Liver (tissue), 9 donors: ENCODE data around the gene OXCT1. TPM values are rescaled to one million over a fixed set of nuclear protein-coding genes. Genes with fewer than 3 reads are reported as not detected.

Source experiments
- DNase-seq: peaks from one replicate; pipeline ENCODE4 v3.0.0-alpha.2; 2017; ENCODE audit warnings: low spot score
- H3K27ac ChIP-seq, 2 donors: one replicate each; pipeline ENCODE4 v1.7.0; 2013; ENCODE audit warnings: inconsistent platforms in 2 of 2, low read length in 2 of 2, control low read depth in 1 of 2, low read depth in 1 of 2, mild to moderate bottlenecking in 1 of 2
- H3K27me3 ChIP-seq, 4 donors: one replicate each; pipeline versions ENCODE4 v1.6.1 to v1.7.0; 2013; ENCODE audit warnings: low read length in 3 of 4, inconsistent platforms in 1 of 4, mild to moderate bottlenecking in 1 of 4, moderate library complexity in 1 of 4; ENCODE audit not compliant: control insufficient read depth in 4 of 4, insufficient read depth in 4 of 4
- H3K36me3 ChIP-seq, 4 donors: one replicate each; pipeline versions ENCODE4 v1.6.1 to v1.7.0; 2013; ENCODE audit warnings: low read length in 3 of 4, mild to moderate bottlenecking in 3 of 4, low read depth in 1 of 4, moderate library complexity in 1 of 4; ENCODE audit not compliant: control insufficient read depth in 4 of 4, insufficient read depth in 3 of 4
- H3K4me1 ChIP-seq, 4 donors: one replicate each; pipeline versions ENCODE4 v1.6.1 to v1.7.0; 2013; ENCODE audit warnings: low read length in 3 of 4, mild to moderate bottlenecking in 3 of 4, moderate library complexity in 1 of 4; ENCODE audit not compliant: control insufficient read depth in 4 of 4, insufficient read depth in 4 of 4
- H3K4me3 ChIP-seq, 3 donors: one replicate each; pipeline versions ENCODE4 v1.6.1 to v1.7.0; 2013; ENCODE audit warnings: low read length in 3 of 3, control low read depth in 1 of 3, low read depth in 1 of 3, mild to moderate bottlenecking in 1 of 3
- H3K9ac ChIP-seq, 2 donors: one replicate each; pipeline ENCODE4 v1.7.0; 2013; ENCODE audit warnings: low read length in 2 of 2, mild to moderate bottlenecking in 2 of 2, moderate library complexity in 2 of 2, control low read depth in 1 of 2, low read depth in 1 of 2
- H3K9me3 ChIP-seq, 4 donors: one replicate each; pipeline versions ENCODE4 v1.6.1 to v1.7.0; 2013; ENCODE audit warnings: low read length in 3 of 4; ENCODE audit not compliant: control insufficient read depth in 4 of 4
- EGR1 ChIP-seq, 2 donors: IDR thresholded peaks; 2 replicates each; pipeline ENCODE4 v1.6.1; 2016 to 2018; ENCODE audit warnings: antibody characterized with exemption in 2 of 2, low read depth in 2 of 2
- FOXA2 ChIP-seq: IDR thresholded peaks from 2 replicates; pipeline ENCODE4 v1.6.1; 2016; ENCODE audit warnings: antibody characterized with exemption
- GABPA ChIP-seq, 2 donors: IDR thresholded peaks in 1 of 2; conservative IDR thresholded peaks in 1 of 2; 2 replicates each; pipeline ENCODE4 v1.6.1; 2016; ENCODE audit warnings: antibody characterized with exemption in 2 of 2, mild to moderate bottlenecking in 1 of 2, moderate library complexity in 1 of 2
- HNF4A ChIP-seq, 2 donors: conservative IDR thresholded peaks; 2 replicates each; pipeline ENCODE4 v1.6.1; 2016; ENCODE audit warnings: antibody characterized with exemption in 2 of 2, mild to moderate bottlenecking in 2 of 2
- HNF4G ChIP-seq: IDR thresholded peaks from 2 replicates; pipeline ENCODE4 v1.6.1; 2016; ENCODE audit warnings: antibody characterized with exemption
- JUND ChIP-seq, 2 donors: IDR thresholded peaks; 2 replicates each; pipeline ENCODE4 v1.6.1; 2016; ENCODE audit warnings: antibody characterized with exemption in 2 of 2
- NR2F2 ChIP-seq: IDR thresholded peaks from 2 replicates; pipeline ENCODE4 v1.6.1; 2016; ENCODE audit warnings: antibody characterized with exemption
- RAD21 ChIP-seq, 2 donors: IDR thresholded peaks; 2 replicates each; pipeline ENCODE4 v1.6.1; 2016; ENCODE audit warnings: antibody characterized with exemption in 2 of 2, mild to moderate bottlenecking in 2 of 2
- REST ChIP-seq: IDR thresholded peaks from 2 replicates; pipeline ENCODE4 v1.6.1; 2016; ENCODE audit warnings: antibody characterized with exemption, mild to moderate bottlenecking
- RXRA ChIP-seq, 2 donors: IDR thresholded peaks; 2 replicates each; pipeline ENCODE4 v1.6.1; 2017 to 2018; ENCODE audit warnings: antibody characterized with exemption in 2 of 2, mild to moderate bottlenecking in 1 of 2
- SP1 ChIP-seq: IDR thresholded peaks from 2 replicates; pipeline ENCODE4 v1.6.1; 2018; ENCODE audit warnings: antibody characterized with exemption, mild to moderate bottlenecking
- TAF1 ChIP-seq: conservative IDR thresholded peaks from 2 replicates; pipeline ENCODE4 v1.6.1; 2016; ENCODE audit warnings: antibody characterized with exemption, mild to moderate bottlenecking
- YY1 ChIP-seq: IDR thresholded peaks from 2 replicates; pipeline ENCODE4 v1.6.1; 2016; ENCODE audit warnings: antibody characterized with exemption, mild to moderate bottlenecking
- ZBTB33 ChIP-seq: IDR thresholded peaks from 2 replicates; pipeline ENCODE4 v1.6.1; 2016; ENCODE audit warnings: antibody characterized with exemption
- WGBS: extraction: QIAGEN DNeasy Blood & Tissue Kit; methylation state at CpG from one replicate; pipeline ENCODE4 v1.1.7; 2013; 5-methylcytosine and 5-hydroxymethylcytosine counted together
- polyA plus RNA-seq, 2 donors: library from polyadenylated mRNA; stranded (reverse) in 1 of 2; unstranded in 1 of 2; fragments of 200-250 nt in 1 of 2; fragments of >200 nt in 1 of 2; fragmentation: Nextera tagmentation in 1 of 2; extraction: Ambion mirVana in 1 of 2; gene quantifications; one replicate each; pipeline versions ENCODE4 v1.2.1 to v1.2.3, GENCODE V29; 2013 to 2015
- total RNA-seq, 2 donors: library from RNA; depleted of rRNA; stranded (reverse); fragments of >200 nt; gene quantifications; one replicate each; pipeline ENCODE4 v1.2.3, GENCODE V29; 2014
- donor health status: healthy.
- donor health status: healthy.
- donor health status: healthy.
- donor health status: healthy.
- donor health status: healthy.

Gene OXCT1
- total and polyA plus RNA-seq, 4 donors = 0.72 to 10.7 (median 1.1) TPM

GRCh38 chr5:41762426-41762825 lies 107.8 kb downstream of the OXCT1 start:
- Histone ChIP-seq H3K9ac (no peak overlapping the region), H3K36me3 (no peaks in the 10 kb centered on the region)

GRCh38 chr5:41761663-41762062 lies 108.6 kb downstream of the OXCT1 start:
- no peak for DNase-seq
- no peaks in the 10 kb centered on the region for H3K36me3 ChIP-seq

More at GRCh38 chr5:41762426-41762825, 107.8 kb downstream of the OXCT1 start:
- no peaks in the 10 kb centered on the region for H3K4me1 ChIP-seq
- H3K9me3 ChIP-seq = no peaks in the 10 kb centered on the region
- H3K27me3 ChIP-seq = peaks cover 0 to 4% (median 0%) of the 10 kb centered on the region in 4 donors
- TF ChIP-seq HNF4G (no peak), GABPA (IDR thresholded peaks at IDR 0.05 in 1 of 2, conservative IDR thresholded peaks at IDR 0.05 in 1 of 2) (no peak), HNF4A (conservative IDR thresholded peaks at IDR 0.05) (no peak), TAF1 (no peak), RXRA (IDR thresholded peaks at IDR 0.05) (no peak), JUND (IDR thresholded peaks at IDR 0.05) (no peak), NR2F2 (no peak), RAD21 (IDR thresholded peaks at IDR 0.05) (no peak), ZBTB33 (no peak), REST (no peak), SP1 (no peak), FOXA2 (no peak), YY1 (no peak), EGR1 (IDR thresholded peaks at IDR 0.05; ENCODE audit: low read depth in 2 of 2) (no peak)
- no peak overlapping the region for H3K27ac ChIP-seq
- no peak for DNase-seq
- WGBS = 96% methylated on average over 1 of the region's 1 CpG
- no peak overlapping the region for H3K4me3 ChIP-seq

More at GRCh38 chr5:41761663-41762062, 108.6 kb downstream of the OXCT1 start:
- no peak for TF ChIP-seq ZBTB33
- Histone ChIP-seq H3K9ac (no peak overlapping the region), H3K27me3 (peaks cover 0 to 4% (median 0%) of the 10 kb centered on the region in 4 donors), H3K9me3 (no peaks in the 10 kb centered on the region), H3K4me1 (no peaks in the 10 kb centered on the region), H3K4me3 (no peak overlapping the region), H3K27ac (no peak overlapping the region)
- 90% methylated on average over 1 of the region's 1 CpG for WGBS
